HPDE6-E6E7 (cell line): Measurements from ENCODE around the gene NINL.
"Not testable (repeated sequence)": the region's sequence is repeated elsewhere in the genome, so short reads cannot be mapped to it uniquely, and the experiment has no call there.

Source experiments
- DNase-seq: peaks from one replicate; pipeline ENCODE4 v3.0.0; 2011; ENCODE audit warnings: missing footprints; ENCODE audit errors: extremely low spot score

The NINL gene

DNA sequence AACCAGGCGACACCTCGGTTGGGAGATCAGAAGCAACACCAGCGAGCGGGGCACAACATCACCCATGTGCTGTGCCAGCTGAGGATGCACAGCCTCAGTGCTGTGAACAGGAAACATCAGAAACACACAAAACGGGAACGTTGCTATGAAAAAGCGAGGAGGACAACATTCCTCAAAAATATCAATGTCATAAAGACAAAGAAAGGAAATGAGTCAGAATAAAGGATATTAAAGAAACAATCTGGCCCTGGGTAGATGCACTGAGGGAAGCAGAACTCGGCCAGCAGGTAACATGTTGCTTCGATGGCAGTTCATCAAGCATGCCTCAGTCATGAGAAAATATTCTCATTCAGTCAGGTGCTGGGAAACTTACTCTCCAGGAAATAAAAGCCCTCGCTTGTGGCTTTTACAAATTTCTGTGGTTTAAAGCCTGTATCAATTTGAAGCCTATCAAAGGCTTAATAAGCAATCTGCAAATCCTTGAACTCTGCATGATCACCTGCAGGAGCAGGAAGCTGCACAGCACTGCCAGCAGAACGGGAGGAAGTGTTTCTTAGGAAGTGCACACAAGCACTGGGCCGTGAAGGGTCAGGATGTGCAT, 100.3 kb downstream of the NINL start:
- peak; percentile 76 for DNase-seq

DNA sequence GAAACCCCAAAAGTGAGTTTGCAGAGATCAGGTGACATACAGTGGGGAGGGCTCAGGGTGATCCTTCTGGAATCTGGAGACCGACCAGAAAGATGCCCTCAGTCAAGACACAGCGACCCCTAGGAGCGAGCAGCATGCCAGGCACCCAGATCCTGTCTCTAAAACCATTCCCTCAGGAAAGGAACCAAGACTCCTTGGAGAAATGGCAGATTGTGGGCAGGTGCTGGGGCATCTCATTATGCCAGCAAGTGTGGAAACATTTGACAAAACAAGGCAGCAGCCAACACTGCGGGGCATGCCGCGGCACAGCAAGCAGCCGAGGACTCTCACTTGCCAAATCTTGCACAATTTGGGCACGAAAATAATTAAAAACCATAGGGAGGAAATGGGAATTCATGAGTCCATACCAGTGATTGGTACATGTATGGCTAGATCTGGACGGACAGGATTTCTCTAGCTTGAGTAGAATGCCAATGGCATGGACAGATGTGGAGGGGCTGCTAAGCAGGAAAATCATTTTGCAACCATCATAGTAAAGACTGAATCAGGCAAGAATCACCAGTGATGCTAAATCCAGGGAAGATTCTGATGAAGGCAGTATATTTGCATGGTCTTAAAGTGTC, 101.0 kb downstream of the NINL start:
- DNase-seq, result peak; percentile 11

DNA sequence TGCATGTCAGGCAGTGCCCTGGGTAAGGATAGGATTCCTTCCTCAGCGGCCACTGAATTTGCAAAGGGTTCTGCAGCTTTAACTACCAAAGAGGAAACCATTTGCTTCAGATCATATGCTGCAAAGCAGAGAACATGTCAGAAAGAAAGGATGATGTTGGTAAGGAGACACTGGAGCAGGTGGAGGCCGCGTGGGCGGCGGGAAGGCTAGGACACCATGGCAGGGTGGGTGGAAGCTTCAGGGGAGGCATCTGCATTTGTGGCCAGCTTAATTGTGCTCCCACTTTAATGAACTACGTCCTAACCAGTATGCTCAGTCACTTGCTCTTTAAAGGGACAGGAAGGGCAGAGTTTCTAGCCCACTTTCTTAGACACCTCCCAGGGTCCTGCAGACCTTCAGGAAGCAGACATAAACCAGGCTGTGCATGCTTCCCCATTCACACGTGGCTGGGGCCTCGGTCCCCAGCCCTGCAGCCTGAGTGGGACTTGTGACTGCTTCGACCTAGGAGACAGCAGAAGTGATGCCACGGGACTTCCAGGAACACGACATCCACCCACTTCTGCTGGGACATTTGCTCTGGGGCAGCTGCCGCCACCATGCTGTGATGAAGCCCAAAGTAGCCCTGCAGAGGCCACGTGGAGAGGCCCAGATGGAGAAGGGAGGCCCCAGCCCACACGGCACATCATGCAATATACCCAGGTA, 101.7 kb downstream of the NINL start:
- no peak for DNase-seq

DNA sequence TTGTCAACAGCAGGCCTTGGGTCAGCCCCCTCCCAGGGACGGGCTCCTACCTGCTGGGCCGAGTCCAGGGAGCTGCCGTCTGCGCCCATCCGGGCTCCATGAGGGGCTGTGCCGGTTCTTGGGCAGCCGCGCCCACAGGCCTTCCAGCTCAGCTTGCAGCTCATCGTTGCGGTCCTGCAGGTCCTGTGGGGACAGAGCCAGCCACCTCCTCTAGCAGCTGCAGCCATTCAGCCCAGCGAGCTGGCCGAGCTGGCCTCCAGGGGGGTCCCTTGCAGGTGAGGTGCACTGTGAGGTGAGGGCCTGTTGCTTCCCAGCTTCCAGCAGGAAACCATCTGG, 103.4 kb downstream of the NINL start:
- DNase-seq, result no peak

DNA sequence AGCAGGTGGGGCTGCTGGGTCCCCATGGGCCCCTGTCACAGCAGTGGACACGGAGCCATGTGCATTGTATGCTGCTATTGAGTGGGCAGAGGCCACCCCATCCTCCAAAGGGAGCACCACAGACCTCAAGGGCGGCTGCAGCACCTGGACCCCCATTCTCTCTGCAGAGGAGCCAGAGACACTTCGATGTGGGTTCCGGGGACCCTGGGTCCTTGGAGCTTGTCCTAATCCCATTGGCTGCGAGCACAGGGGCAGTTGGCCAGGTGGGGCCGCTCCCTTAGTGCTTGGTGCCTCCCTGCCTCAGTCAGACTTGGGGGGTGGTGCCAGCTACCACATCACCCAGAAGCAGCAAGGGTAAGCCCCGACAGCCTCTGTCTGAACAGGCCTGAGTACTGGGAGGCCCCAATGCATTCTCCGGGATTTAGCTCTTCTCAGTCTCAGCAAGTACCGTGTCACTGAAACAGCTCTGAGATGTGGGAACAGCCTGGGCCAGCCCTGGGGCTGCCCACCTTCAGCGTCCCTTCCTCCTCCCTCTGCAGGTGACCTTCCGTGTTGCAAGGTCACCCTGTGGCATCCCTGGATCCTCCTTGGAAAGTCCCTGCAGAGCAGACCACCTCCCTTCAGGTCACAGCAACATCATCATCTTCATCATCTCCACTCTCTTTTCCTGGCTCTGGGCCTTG, 104.0 kb downstream of the NINL start:
- no peak for DNase-seq

DNA sequence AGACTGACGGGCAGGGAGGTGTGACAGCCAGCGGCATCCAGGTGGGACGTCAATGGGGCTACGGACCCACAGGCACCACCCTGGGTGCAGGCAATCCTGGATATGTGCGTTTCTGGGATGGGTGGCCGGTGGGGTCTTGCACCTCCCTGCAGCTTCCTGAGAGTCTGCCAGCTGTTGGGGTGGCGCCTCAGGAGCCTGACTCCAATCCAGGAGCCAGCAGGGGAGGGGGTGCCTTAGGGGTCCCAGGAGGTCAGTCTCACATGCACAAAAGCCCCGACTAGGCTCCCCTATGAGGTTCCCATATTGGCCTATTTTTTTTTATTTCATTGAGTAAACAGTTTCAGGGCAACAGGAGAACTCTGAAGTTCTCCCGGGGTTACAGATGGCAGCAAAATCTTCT, 104.5 kb downstream of the NINL start:
- DNase-seq, result no peak

DNA sequence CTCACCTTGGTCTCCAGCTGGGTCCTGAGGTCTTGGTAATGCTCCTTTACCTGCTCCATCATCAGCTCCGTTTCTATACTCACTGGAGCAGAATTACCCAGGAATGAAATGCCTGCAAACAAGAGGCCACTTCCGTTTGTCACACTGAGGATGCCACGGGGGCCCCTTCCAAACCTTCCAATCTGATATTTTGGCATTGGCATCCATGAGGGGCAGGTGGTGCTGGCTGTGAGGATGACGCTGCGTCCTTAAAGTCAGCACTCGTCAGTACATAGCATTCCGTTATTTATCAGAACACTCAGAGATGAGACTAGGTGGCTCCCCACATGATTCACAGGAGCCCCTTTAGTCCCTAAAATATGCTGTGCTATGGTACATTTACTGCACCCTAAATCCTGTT, 105.2 kb downstream of the NINL start:
- DNase-seq, result no peak

DNA sequence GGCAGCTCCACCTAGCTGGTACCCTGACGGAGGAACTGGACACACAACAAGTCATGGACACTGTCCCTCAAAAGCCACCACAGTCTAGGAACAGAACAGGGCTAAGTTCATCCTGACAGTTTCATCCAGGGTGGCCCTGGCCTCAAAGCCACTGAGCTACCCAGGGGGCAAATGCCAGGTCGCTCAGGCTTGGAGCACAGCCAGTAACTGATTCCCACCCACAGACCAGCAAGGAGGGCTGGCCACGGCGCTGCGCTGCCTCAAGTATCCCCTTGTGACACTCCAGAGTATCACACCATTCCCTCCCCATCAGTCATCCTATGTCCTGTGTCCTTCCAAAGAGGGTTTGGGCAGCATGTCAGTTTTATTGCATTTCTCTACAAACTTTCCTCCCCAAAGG, 105.7 kb downstream of the NINL start:
- DNase-seq, result no peak

DNA sequence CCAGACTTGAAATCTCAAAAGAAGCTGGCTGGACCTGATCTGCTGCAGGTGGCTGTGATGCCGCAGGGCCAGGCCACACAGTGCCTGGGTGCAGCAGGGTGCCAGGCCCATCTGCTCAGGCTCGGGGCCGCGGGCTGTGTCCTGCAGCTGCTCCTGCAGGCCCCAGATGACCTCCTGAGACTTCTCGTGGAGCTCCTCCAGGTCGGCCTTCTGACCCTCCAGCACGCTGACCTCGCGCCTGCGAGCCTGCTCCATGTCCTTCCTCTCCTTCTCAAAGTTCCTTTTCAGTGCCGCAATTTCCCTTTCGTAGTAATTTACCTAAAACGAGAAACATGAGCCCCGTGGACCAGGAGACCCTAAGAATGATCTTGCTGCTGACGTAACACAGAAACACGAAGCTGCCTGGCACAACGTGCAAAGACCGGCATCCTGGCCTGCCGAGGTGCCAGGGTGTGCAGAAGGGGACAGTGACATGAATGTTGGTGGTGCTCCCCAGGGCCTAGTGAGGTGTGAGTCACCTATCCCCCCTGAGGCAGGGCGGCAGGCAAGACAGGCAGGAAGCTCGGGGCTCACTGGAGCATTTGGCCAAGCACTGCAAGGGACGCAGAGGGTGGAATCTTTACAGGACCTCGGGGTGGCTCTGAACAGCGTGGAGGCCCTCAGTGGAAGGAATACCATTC, 106.3 kb downstream of the NINL start:
- no peak for DNase-seq

DNA sequence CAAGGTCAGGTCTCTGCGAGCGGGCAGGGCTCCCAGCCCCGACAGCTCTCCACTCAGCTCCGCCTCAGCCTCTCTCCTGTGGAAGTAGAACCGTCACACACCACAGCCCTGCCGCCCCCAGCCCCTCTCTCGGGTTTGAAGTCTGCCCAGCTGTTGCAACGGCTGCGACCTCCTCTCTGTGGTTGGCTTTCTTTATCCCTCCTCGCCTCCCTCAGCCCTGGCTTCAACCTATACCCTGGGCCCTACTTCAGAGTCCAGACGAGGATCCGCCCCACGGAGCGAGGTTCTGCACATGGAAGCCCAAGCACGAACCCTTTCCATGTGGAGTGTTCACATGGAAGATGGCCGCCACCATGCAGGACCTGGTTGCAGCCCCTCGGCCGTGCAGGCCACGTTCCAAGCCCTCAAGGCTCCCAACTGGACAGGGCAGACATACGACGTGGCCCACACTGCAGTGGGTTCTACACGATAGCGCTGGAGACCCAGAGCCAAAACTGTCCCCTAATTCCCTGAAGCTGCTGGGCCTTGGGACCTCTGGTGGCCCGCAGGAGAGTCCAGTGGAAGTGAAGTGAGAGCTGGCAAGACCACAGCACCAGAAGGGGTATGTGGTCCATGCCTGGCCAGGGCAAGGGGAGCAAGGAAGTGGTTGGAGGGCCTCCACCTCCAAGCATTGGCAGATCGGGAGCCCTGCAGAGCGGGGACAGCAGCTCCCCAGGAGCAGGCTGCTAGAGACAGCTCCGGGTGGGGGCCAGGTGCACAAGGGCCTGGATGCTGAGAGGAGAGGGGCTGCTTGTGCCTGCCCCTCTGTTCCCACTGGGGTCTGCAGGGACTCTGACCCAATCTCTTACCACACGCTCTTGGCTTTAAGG, 108.1 kb downstream of the NINL start:
- DNase-seq, result no peak

DNA sequence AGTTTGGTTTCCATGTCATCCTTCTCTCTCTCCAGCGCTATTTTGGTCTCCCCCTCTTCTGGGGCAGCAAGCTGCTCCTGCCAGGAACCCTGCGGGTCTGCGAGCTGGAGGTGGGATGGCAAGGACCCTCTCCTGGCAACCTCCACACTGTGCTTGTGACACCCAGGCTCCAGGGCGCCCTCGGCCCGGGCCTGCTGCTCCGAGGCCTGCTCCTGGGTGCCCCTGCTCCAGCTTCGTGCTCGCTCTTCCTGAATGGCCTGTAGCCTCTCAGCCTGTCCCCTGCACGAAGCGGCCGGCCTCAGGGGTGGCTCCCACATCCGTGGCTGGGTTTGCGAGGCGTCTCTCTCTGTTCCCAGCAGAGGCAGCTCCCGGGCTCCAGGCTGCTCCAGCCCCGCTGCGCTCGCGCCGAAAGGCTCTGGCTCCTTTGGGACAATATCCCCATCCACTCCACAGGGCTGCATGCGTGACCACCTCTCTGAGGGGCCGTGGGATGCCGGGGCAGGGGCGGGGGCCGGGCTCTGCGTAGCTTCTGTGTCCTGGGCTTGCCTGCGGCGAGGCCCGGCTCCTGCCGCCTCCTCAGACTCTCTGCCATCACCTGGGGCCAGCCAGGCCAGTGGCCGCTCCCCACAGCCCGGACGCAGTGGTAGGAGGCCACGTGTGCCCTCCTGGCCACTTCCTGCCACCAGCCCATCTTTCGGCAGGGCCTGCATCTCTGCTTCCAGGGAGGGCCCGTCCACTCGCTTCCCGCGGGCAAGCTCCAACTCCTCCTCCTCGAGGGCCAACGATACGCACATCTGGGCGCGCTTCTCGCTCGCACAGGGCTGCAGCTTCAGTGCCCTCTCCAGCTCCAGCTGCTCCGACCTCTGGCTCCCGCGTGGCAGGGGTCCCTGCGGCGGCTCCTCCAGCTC, 109.0 kb downstream of the NINL start:
- no peak for DNase-seq

DNA sequence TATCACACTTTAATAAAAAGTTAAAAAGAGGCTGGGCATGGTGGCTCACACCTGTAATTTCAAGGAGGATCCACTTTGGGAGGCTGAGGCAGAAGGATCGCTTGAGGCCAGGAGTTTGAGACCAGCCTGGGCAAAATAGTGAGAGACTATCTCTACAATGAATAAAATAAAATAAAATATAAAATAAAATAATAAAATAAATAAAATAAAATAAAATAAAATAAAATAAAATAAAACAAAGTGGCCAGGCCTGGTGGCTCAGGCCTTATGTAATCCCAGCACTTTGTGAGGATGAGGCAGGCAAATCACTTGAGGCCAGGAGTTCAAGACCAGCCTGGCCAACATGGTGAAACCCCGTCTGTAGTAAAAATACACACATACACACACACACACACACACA, 112.0 kb downstream of the NINL start:
- not testable (repeated sequence) for DNase-seq

DNA sequence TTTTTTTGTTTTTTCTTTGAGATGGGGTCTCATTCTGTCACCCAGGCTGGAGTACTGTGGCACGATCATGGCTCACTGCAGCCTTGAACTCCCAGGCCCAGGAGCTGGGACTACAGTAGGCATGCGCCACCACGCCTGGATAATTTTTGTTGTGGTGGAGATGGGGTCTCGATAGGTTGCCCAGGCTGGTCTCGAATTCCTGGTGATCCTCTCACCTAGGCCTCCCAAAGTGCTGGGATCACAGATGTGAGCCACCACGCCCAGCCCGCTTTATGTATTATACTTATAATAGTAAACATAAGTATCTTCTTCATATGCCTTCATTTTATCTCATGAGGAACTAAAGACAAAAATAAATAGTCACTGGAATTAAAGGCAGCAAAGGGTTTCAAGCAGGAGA, 114.3 kb downstream of the NINL start:
- no peak for DNase-seq

DNA sequence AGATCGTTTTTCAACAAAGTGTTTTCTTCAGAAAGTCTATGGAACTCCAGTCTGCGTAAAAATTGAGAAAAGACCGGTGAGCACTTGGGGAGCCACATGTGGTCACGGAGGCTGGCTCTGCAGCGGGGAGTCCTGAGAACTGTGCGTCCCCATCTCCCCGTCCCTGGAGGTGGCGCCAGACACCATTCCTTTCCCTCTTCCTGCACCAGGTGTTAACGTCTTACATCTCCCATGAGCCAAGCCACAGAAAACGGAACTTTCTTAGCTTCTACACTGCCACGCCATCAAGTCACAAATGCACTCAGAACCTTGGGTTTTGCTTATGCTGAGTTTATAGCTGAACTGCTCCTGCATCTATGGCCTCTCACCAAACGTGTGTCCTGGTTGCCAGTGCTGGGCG, 115.3 kb downstream of the NINL start:
- DNase-seq, result peak; percentile 44

DNA sequence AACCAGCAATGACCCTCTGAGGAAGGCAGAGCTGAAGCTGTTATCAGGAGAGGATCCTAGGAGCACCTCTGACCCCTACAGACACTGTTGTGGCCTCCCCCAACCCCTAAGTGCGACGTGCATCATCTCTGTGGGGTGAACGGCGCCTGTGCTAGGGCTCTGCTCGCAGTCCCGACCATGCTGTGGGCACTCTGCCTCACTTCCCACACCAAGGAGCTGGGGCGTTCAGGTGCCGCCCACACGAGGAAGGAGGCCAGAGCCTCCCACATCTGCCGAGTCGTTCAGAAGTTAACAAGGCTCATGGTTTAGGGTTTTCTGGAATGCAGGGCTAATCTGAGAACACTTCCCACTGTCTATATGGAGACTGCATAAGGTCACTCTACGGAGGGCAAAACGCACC, 115.8 kb downstream of the NINL start:
- DNase-seq, result no peak

DNA sequence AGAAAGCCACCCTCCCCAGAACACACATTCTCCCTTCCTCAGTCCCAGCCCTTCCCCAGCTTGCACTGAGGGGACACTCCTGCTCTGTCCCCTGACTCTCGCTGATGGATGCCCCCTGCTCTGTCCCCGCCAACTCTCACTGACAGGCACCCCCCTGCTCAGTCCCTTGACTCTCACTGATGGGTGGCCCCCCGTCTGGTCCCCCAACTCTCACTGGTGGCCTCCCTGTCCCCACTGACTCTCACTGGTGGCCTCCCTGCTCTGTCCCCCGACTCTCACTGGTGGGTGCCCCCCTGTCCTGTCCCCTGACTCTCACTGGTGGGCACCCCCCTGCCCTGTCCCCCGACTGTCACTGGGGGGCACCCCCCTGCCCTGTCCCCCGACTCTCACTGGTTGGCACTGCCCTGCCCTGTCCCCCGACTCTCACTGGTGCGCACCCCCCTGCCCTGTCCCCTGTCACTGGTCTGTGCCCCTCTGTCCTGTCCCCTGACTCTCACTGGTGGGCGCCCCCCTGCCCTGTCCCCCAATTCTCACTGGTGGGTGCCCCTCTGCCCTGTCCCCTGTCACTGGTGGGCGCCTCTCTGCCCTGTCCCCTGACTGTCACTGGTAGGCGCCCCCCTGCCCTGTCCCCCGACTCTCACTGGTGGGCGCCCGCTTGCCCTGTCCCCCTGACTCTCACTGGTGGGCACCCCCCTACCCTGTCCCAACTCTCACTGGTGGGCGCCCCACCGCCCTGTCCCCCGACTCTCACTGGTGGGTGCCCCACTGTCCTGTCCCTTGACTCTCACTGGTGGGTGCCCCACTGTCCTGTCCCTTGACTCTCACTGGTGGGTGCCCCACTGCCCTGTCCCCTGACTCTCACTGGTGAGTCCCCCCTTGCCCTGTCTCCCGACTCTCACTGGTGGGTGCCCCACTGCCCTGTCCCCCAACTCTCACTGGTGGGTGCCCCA, 116.9 kb downstream of the NINL start:
- DNase-seq, result no peak

DNA sequence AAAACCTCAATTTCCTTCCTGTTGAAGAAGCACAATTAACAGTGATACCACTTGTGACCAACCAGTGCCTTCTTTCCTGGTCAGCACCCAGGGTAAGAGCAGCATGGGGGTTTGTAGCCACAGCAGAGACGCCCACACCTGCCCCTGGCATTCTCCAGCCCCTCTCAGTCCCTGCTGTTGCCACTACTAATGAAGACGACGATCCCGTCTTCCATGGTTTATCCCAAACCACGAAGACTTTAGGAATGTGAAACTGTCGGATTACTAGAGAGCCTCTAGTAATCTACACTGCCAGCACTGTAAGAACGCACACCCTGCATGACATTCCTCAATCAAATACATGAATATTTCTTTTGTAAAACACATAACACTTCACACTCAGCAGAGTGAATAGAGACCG, 117.9 kb downstream of the NINL start:
- no peak for DNase-seq

DNA sequence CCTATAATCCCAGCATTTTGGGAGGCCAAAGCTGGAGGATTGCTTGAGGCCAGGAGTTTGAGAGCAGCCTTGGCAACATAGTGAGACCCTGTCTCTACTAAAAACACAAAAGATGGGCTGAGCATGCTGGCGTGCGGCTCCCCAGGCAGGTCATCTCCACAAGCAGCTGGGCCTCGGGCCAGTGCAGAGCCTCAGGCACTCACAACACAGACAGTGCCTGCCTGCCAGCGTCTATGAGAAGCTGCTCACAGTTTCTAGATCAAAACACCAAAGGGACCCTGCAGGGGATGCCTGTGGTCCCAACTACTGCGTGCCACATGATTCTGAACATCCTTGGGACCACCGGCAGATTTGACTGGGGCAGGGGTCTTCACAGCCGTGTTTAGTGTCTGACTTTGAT, 118.5 kb downstream of the NINL start:
- DNase-seq, result no peak
